Activated CD8-positive, alpha-beta memory T cell treated with anti-CD3 and anti-CD28 coated beads for 1 hour (primary cell): ENCODE data around the gene CYGB.
A peak's percentile ranks its signal among the peaks of the same experiment; 100 is the strongest.
"Not testable (repeated sequence)": the region's sequence is repeated elsewhere in the genome, so short reads cannot be mapped to it uniquely, and the experiment has no call there.

Experiments used
- DNase-seq, 2 donors: peaks; one replicate each; pipeline ENCODE4 v3.0.0-alpha.2; 2020; ENCODE audit warnings: low read depth in 1 of 2; ENCODE audit errors: extremely low read depth in 1 of 2

The CYGB gene

GRCh38 chr17:76567634-76568432 lies 30.3 kb upstream of the CYGB start:
- no peak for DNase-seq

GRCh38 chr17:76566988-76567431 lies 29.5 kb upstream of the CYGB start:
- no peak for DNase-seq

GRCh38 chr17:76566613-76566943 lies 29.1 kb upstream of the CYGB start:
- DNase-seq, result no peak

GRCh38 chr17:76565728-76566612 lies 28.5 kb upstream of the CYGB start:
- DNase-seq, result no peak

GRCh38 chr17:76564991-76565727 lies 27.6 kb upstream of the CYGB start:
- DNase-seq, result not testable (repeated sequence)

GRCh38 chr17:76563359-76563758 lies 25.9 kb upstream of the CYGB start:
- not testable (repeated sequence) for DNase-seq

GRCh38 chr17:76562734-76563148 lies 25.2 kb upstream of the CYGB start:
- no peak for DNase-seq

- no peak for DNase-seq
Measured at GRCh38 chr17:76561799-76562268, 24.3 kb upstream of the CYGB start.

GRCh38 chr17:76561332-76561731 lies 23.8 kb upstream of the CYGB start:
- DNase-seq, result no peak

- no peak for DNase-seq
Measured at GRCh38 chr17:76560877-76561221, 23.3 kb upstream of the CYGB start.

GRCh38 chr17:76560036-76560876 lies 22.7 kb upstream of the CYGB start:
- DNase-seq, result no peak

GRCh38 chr17:76559460-76559859 lies 22.0 kb upstream of the CYGB start:
- not testable (repeated sequence) for DNase-seq

GRCh38 chr17:76558198-76559095 lies 20.9 kb upstream of the CYGB start:
- DNase-seq, result no peak

- peak; percentile 83 to 86 for DNase-seq
Measured at GRCh38 chr17:76557368-76558197, 20.1 kb upstream of the CYGB start.

- DNase-seq, result no peak
Measured at GRCh38 chr17:76556765-76557367, 19.4 kb upstream of the CYGB start.

GRCh38 chr17:76554131-76554530 lies 16.6 kb upstream of the CYGB start:
- no peak for DNase-seq

GRCh38 chr17:76553178-76553908 lies 15.8 kb upstream of the CYGB start:
- DNase-seq, result no peak
